RCC 7860 (cell line): ENCODE data around the gene BTBD8.

ENCODE experiments used
- DNase-seq: peaks from one replicate; pipeline ENCODE4 v3.0.0-alpha.2; 2015; ENCODE audit warnings: low spot score
- FAIRE-seq: peaks from 2 replicates; lab custom pipeline; 2012; peaks lifted over from hg19 to GRCh38; lab: Jason Lieb, UNC

The BTBD8 gene

DNA sequence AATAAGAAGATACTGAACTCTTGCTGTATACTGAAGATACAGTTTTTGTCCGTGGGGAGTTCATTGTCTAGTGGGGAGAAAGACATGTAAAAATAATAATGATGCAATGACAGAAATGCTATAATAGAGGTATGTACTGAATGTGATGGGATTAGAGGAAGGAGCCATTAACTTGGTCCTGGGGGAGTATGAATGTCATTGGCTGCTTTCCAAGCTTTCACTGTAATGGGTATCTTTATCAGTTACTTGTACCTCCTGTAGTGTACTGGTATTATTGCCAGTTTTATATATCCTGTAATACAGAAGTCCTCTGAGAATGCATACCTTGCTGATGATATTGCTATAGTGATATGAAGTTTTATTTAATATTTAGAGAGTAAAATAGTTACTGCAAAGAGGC lies 7.4 kb downstream of the BTBD8 start:
- no peak for DNase-seq
- FAIRE-seq = no peak

GRCh38 chr1:92091625-92092024 lies 11.5 kb downstream of the BTBD8 start:
- no peak for FAIRE-seq

DNA sequence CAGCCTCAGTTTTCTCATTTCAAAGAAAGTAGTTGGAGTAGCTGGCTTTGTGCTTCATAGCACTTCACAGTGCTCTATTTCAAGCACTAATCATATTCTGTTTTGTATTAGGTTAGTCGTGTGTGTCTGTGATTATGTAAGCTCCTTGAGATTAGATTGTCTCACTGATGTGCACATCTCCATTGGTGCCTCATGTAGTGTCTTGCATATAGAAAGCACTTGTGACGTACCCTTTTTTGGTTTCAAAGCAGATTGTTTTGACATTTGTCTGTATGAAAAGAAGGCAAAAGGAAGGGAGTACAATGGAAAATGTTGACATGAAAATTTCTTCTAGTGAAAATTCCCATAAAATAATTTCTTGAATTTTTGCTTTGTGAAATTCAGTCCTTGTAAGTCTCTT lies 13.9 kb downstream of the BTBD8 start:
- no peak for DNase-seq
- FAIRE-seq = no peak

More at GRCh38 chr1:92091625-92092024, 11.5 kb downstream of the BTBD8 start:
- no peak for DNase-seq

DNA sequence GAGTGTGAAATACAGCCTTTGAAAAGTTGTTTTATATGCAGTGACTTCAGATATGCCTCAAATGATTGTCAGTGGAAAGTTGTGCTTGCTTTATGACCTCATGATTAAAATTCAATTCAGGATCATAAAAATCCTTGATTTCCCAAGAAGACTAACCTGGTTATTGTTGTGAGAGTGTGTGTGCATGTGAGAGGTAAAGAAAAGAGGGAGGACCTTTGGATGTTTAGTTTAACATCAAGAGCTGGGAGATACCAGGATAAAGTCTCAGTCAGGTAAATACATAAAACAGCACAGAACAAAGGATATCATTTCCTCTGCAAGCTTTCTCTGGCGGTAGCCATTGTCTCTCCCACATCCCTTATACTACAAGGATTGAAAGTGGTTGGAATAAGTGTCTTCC lies 14.4 kb downstream of the BTBD8 start:
- FAIRE-seq (no peak), DNase-seq (no peak)

- no peak for DNase-seq
- no peak for FAIRE-seq
Observed at GRCh38 chr1:92095874-92096273, 15.7 kb downstream of the BTBD8 start.

- DNase-seq (no peak), FAIRE-seq (no peak)
Observed at GRCh38 chr1:92096317-92096716, 16.2 kb downstream of the BTBD8 start.

GRCh38 chr1:92105546-92106081 lies 25.5 kb downstream of the BTBD8 start:
- no peak for DNase-seq
- no peak for FAIRE-seq

GRCh38 chr1:92108631-92109030 lies 28.5 kb downstream of the BTBD8 start:
- DNase-seq (no peak), FAIRE-seq (no peak)

- FAIRE-seq (no peak), DNase-seq (no peak)
Observed at GRCh38 chr1:92117526-92117925, 37.4 kb downstream of the BTBD8 start.

- DNase-seq = no peak
- FAIRE-seq = no peak
Observed at GRCh38 chr1:92118826-92119225, 38.7 kb downstream of the BTBD8 start.

DNA sequence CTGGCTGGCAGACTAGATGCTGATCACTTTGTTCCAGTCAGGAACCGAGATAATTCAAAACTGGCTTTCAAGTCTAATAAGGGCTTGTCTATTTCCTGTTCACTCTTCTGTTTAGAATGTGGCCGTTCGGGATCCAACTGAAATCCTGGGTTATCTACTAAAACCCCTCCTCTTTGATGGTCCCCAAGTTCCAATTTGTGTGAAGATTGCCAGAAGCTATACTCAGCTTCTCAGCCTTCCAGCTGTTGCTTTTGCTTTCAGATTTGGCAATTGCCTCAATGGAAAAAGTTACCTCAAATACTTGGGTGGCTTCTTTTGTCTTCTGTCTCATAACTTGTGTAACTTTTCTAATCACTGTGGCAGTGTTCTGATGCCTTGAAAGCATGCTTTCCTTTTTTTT lies 43.7 kb downstream of the BTBD8 start:
- no peak for DNase-seq
- no peak for FAIRE-seq

DNA sequence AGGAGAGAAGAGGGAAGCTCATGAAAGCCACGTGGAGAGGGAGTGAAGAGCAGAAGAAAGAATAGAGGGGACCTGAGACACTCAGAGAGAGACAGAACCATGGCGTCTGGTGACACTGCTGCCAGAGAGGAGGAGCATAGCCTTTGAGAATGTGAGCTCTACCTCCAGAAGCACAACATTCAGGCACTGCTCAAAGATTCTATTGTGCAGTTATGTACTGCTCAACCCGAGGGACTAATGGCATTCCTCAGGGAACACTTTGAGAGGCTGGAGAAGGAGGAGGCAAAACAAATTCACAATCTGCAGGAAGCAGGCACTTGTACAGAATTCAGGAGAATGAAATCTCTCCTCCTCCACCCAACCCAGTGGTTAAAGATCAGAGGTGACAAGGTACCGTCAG lies 45.1 kb downstream of the BTBD8 start:
- FAIRE-seq (no peak), DNase-seq (no peak)

DNA sequence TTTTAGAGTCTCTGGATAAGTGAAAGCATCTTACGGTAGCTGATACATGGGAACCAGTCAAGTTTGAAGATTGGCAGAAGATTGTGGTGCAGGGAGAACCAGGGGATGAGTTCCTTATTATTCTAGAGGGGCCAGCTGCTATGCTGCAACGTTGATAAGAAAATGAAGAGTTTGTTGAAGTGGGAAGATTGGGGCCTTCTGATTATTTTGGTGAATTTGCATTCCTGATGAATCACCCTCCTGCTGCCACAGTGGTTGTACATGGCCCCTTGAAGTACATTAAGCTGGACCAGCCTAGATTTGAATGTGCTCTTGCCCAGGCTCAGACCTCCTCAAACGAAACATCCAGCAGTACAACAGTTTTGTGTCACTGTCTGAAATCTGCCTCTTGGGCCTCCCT lies 45.9 kb downstream of the BTBD8 start:
- no peak for FAIRE-seq
- DNase-seq = no peak

GRCh38 chr1:92134331-92134730 lies 54.2 kb downstream of the BTBD8 start:
- DNase-seq (no peak), FAIRE-seq (no peak)

DNA sequence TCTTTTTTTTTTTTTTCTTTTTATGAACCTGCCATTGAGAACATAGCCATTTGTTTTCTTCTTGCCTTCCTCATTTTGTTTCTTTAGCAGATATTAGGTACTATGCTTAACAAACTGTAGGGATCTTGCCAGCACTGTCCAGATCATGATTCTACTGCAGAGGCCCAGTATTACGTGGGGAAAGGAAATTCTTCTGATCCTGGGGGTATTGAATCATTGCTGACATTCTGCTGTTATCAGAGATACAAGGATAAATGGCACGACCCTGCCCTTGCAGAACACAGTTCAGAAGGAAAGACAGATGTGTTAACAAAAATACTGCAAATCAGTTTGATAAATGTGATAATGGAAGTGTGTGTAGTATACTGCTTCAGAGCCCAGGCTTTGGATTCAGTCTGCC lies 56.2 kb downstream of the BTBD8 start:
- FAIRE-seq = no peak
- no peak for DNase-seq

DNA sequence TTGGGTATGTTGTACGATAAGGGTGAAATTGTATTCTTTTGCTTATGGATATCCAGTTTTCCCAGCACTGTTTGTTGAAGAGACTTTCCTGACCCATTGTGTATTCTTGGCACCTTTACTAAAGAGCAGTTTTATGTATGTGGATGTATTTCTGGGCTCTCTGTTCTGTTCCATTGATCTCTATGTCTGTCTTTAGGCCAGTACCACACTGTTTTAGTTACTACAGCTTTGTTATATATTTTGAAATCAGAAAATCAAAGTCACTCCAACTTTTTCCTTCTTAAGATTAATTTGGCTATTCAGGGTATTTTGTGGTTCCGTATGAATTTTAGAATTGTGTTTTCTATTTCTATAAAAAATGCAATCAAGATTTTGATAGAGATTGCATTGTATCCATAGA lies 74.8 kb downstream of the BTBD8 start:
- no peak for FAIRE-seq
- DNase-seq = no peak

DNA sequence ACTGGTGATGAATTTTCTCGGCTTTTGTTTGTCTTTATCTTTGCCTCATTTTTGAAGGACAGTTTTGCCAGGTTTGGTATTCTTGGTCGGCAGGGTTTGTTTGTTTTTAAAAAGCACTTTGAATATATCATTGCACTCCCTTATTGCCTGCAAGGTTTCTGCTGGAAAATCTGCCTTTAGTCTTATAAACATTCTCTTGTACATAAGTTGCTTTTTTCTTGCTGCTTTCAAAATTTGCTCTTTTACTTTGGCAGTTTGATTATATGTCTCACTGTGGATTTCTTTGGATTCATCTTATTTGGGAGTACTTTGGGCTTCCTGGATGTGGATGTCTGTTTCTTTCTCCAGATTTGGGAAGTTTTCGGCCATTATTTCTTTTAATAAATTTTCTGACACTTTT lies 79.4 kb downstream of the BTBD8 start:
- DNase-seq (no peak), FAIRE-seq (no peak)

DNA sequence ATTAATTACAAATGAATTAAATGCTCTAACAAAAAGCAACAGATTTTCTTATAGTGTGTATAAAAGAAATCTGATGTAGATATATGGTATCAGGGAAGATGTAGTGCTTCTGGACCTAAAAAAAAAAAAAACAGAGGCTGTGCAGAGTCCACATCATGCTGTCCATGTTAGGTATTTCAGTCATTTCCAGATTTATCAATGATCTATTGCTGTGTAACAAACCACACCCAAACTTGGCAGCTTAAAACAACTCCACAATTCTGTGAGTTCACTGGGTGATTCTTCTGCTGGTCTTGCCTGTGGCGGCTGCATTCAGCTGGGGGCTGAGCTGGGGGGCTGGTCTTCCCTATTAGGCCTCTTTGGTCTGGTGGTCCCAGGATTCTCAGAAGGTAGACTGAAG lies 85.2 kb downstream of the BTBD8 start:
- DNase-seq (no peak), FAIRE-seq (no peak)

GRCh38 chr1:92167151-92167550 lies 87.0 kb downstream of the BTBD8 start:
- DNase-seq = no peak
- FAIRE-seq = no peak

GRCh38 chr1:92168657-92169056 lies 88.5 kb downstream of the BTBD8 start:
- FAIRE-seq = no peak
- DNase-seq = no peak

DNA sequence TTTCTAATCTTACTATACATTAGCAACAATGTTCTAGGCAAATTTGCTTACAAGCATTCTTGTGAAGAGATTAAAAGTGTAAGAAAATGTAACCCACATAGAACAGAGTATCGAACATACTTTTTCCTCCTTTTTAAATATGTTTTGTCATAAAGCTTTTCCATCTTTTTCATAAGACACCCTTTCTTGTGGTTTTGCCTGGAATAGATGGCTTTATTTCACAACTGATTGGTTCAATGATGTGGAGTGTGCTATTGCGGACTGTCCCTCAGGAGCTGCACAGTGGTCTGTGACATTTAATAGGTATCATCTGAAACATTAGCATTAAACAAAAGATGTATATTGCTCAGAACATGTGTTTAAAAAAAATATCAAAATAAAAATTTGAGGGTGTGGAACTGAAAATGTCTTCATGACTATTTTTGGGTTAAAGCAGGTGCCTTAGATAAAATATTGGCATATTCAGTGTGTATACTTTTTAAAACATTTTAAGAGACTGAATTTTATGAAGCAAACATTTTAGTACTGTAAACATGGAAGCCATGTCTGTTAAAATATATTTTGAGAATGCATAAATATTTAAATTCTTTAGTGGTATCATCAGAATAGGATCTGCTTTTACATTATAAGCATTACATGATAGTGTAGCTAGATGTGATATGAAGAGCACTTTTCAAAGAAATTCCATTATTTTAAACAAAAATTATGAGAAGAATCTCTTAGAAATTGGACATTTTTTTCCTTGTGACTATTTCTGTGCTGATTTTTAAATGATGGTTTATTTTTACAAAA lies 89.3 kb downstream of the BTBD8 start:
- no peak for FAIRE-seq
- DNase-seq = no peak

GRCh38 chr1:92184632-92185031 lies 104.5 kb downstream of the BTBD8 start:
- FAIRE-seq = no peak
- no peak for DNase-seq

- DNase-seq (no peak), FAIRE-seq (no peak)
Observed at GRCh38 chr1:92186081-92186480, 105.9 kb downstream of the BTBD8 start.
